IMR-90 (cell line): ENCODE measurements around the gene NXF3. TPM values are rescaled to one million over a fixed set of nuclear protein-coding genes. Genes with fewer than 3 reads are reported as not detected.

Experiments used
- ATAC-seq: fragments of 200-7000 bp; cut with Tn5 transposase; 2 replicates; pipeline ENCODE4 v1.9.1; 2020; ENCODE audit warnings: low read depth, mild to moderate bottlenecking, moderate library complexity
- BruUV-seq: library from RNA; stranded (reverse); fragments of 400-500 nt; replicated peaks from 2 replicates; lab custom pipeline; 2021; lab: Mats Ljungman, UMichigan
- CTCF ChIA-PET: fragments of 300-600 bp; formaldehyde crosslinking; extraction: SDS; loops from one replicate; lab custom pipeline; 2021; ENCODE audit warnings: antibody characterized with exemption; lab: Yijun Ruan, JAX
- POLR2A ChIA-PET: fragments of 300-600 bp; sonication (Branson Sonifier 250); formaldehyde crosslinking; loops from one replicate; lab custom pipeline; 2022; ENCODE audit warnings: antibody characterized with exemption; ENCODE audit not compliant: unreplicated experiment; lab: Charles Lee
- DNase-seq: peaks from one replicate; pipeline ENCODE4 v3.0.0; 2013
- H2AFZ ChIP-seq: replicated peaks from 2 replicates; pipeline ENCODE3; 2013; ENCODE audit warnings: low read length, mild to moderate bottlenecking; ENCODE audit not compliant: poor library complexity
- H2AK5ac ChIP-seq: 2 replicates; pipeline ENCODE4 v1.6.1; 2013; ENCODE audit warnings: low read depth, low read length, inconsistent platforms
- H2AK9ac ChIP-seq: replicated peaks from 2 replicates; pipeline ENCODE3; 2013; ENCODE audit warnings: mild to moderate bottlenecking, low read depth, low read length, moderate library complexity; ENCODE audit not compliant: poor library complexity
- H2BK120ac ChIP-seq: 2 replicates; pipeline ENCODE4 v1.6.1; 2013; ENCODE audit warnings: low read depth, low read length, inconsistent platforms
- H2BK15ac ChIP-seq: 3 replicates; pipeline ENCODE4 v1.6.1; 2013; ENCODE audit warnings: low read depth, low read length, inconsistent platforms
- H2BK20ac ChIP-seq: 2 replicates; pipeline ENCODE4 v1.6.1; 2013; ENCODE audit warnings: low read depth, mild to moderate bottlenecking, inconsistent platforms, low read length, moderate library complexity
- H2BK5ac ChIP-seq: 2 replicates; pipeline ENCODE4 v1.6.1; 2013; ENCODE audit warnings: mild to moderate bottlenecking, low read depth, low read length, inconsistent platforms; ENCODE audit not compliant: poor library complexity, severe bottlenecking
- H3K14ac ChIP-seq: replicated peaks from 2 replicates; pipeline ENCODE4 v1.6.1; 2013; ENCODE audit warnings: low read depth, low read length, inconsistent platforms
- H3K18ac ChIP-seq: 2 replicates; pipeline ENCODE4 v1.6.1; 2013; ENCODE audit warnings: low read depth, low read length, control low read depth
- H3K23ac ChIP-seq: 2 replicates; pipeline ENCODE4 v1.6.1; 2013; ENCODE audit warnings: low read depth, low read length, inconsistent platforms
- H3K27ac ChIP-seq: 2 replicates; pipeline ENCODE4 v1.5.1; 2013; ENCODE audit warnings: mild to moderate bottlenecking, control low read depth, low read length; ENCODE audit not compliant: insufficient read depth
- H3K27me3 ChIP-seq: 2 replicates; pipeline ENCODE4 v1.6.1; 2013; ENCODE audit warnings: low read length; ENCODE audit not compliant: control insufficient read depth, insufficient read depth
- H3K36me3 ChIP-seq: 2 replicates; pipeline ENCODE4 v1.6.1; 2013; ENCODE audit warnings: low read length, mixed read lengths; ENCODE audit not compliant: control insufficient read depth, insufficient read depth
- H3K4ac ChIP-seq: 2 replicates; pipeline ENCODE4 v1.6.1; 2013; ENCODE audit warnings: low read depth, low read length, inconsistent platforms
- H3K4me1 ChIP-seq: 2 replicates; pipeline ENCODE4 v1.6.1; 2013; ENCODE audit warnings: low read length, mixed read lengths; ENCODE audit not compliant: control insufficient read depth, insufficient read depth
- H3K4me2 ChIP-seq: 2 replicates; pipeline ENCODE4 v1.6.1; 2013; ENCODE audit warnings: low read depth, mild to moderate bottlenecking, control low read depth, low read length, moderate library complexity
- H3K4me3 ChIP-seq: 2 replicates; pipeline ENCODE4 v1.5.1; 2013; ENCODE audit warnings: low read depth, mild to moderate bottlenecking, control low read depth, low read length, moderate library complexity; ENCODE audit not compliant: insufficient read depth
- H3K56ac ChIP-seq: 2 replicates; pipeline ENCODE4 v1.6.1; 2013; ENCODE audit warnings: low read length, inconsistent platforms; ENCODE audit not compliant: insufficient read depth; ENCODE audit errors: extremely low read depth
- H3K79me1 ChIP-seq, 2 experiments: 2 replicates each; pipeline ENCODE4 v1.6.1; 2013; ENCODE audit warnings: low read length in 2 of 2, inconsistent platforms in 1 of 2, low read depth in 1 of 2
- H3K9ac ChIP-seq: 2 replicates; pipeline ENCODE4 v1.6.1; 2013; ENCODE audit warnings: low read depth, low read length, control low read depth
- H3K9me1 ChIP-seq: 2 replicates; pipeline ENCODE4 v1.6.1; 2013; ENCODE audit warnings: low read length, inconsistent platforms; ENCODE audit not compliant: insufficient read depth
- H3K9me3 ChIP-seq: 2 replicates; pipeline ENCODE4 v1.6.1; 2013; ENCODE audit warnings: low read length; ENCODE audit not compliant: control insufficient read depth, insufficient read depth
- H4K20me1 ChIP-seq: 2 replicates; pipeline ENCODE4 v1.6.1; 2013; ENCODE audit warnings: low read length, inconsistent platforms; ENCODE audit not compliant: insufficient read depth
- H4K5ac ChIP-seq: 2 replicates; pipeline ENCODE4 v1.6.1; 2013; ENCODE audit warnings: mild to moderate bottlenecking, low read depth, low read length, control low read depth
- H4K8ac ChIP-seq, 2 experiments: 2 replicates each; pipeline ENCODE4 v1.6.1; 2013; ENCODE audit warnings: low read depth in 2 of 2, low read length in 2 of 2, control low read depth in 1 of 2, inconsistent platforms in 1 of 2
- H4K91ac ChIP-seq: 2 replicates; pipeline ENCODE4 v1.6.1; 2013; ENCODE audit warnings: low read depth, low read length, inconsistent platforms; ENCODE audit not compliant: insufficient read depth
- BHLHE40 ChIP-seq: fragments of 150-350 bp; IDR thresholded peaks from 2 replicates; pipeline ENCODE4 v1.6.1; 2016; ENCODE audit warnings: mild to moderate bottlenecking, low read depth, low read length
- CEBPB ChIP-seq: IDR thresholded peaks from 2 replicates; pipeline ENCODE4 v1.6.1; 2012; ENCODE audit warnings: low read depth, low read length, improper control_type of control experiment
- CHD1 ChIP-seq: IDR thresholded peaks from 2 replicates; pipeline ENCODE4 v1.6.1; 2012; ENCODE audit warnings: low read depth, low read length, improper control_type of control experiment
- CTCF ChIP-seq: conservative IDR thresholded peaks from 2 replicates; pipeline ENCODE4 v1.5.1; 2012; ENCODE audit warnings: mild to moderate bottlenecking, low read depth, low read length, improper control_type of control experiment
- ELK1 ChIP-seq: fragments of 150-350 bp; IDR thresholded peaks from 2 replicates; pipeline ENCODE4 v1.6.1; 2016; ENCODE audit warnings: low read depth, mild to moderate bottlenecking, low read length, moderate library complexity, borderline replicate concordance
- FOS ChIP-seq: fragments of 150-350 bp; IDR thresholded peaks from 2 replicates; pipeline ENCODE4 v1.6.1; 2016; ENCODE audit warnings: low read depth, low read length
- MAFK ChIP-seq: IDR thresholded peaks from 2 replicates; pipeline ENCODE4 v1.6.1; 2012; ENCODE audit warnings: low read depth, low read length, improper control_type of control experiment
- MAZ ChIP-seq: IDR thresholded peaks from 2 replicates; pipeline ENCODE4 v1.6.1; 2012; ENCODE audit warnings: low read depth, mild to moderate bottlenecking, low read length, improper control_type of control experiment, moderate library complexity, borderline replicate concordance
- MXI1 ChIP-seq: IDR thresholded peaks from 2 replicates; pipeline ENCODE4 v1.6.1; 2012; ENCODE audit warnings: low read depth, mild to moderate bottlenecking, low read length, moderate library complexity, borderline replicate concordance
- NFE2L2 ChIP-seq: fragments of 150-350 bp; IDR thresholded peaks from 2 replicates; pipeline ENCODE4 v1.6.1; 2016; ENCODE audit warnings: low read depth, mild to moderate bottlenecking, low read length
- POLR2A ChIP-seq: IDR thresholded peaks from 2 replicates; pipeline ENCODE4 v1.6.1; 2012; ENCODE audit warnings: mild to moderate bottlenecking, low read depth, low read length
- RAD21 ChIP-seq: IDR thresholded peaks from 2 replicates; pipeline ENCODE4 v1.6.1; 2012; ENCODE audit warnings: low read length, improper control_type of control experiment
- RCOR1 ChIP-seq: IDR thresholded peaks from 2 replicates; pipeline ENCODE4 v1.6.1; 2012; ENCODE audit warnings: mild to moderate bottlenecking, low read length, improper control_type of control experiment; ENCODE audit not compliant: insufficient replicate concordance
- RFX5 ChIP-seq: IDR thresholded peaks from 2 replicates; pipeline ENCODE4 v1.8.0; 2012; ENCODE audit warnings: low read depth, mild to moderate bottlenecking, low read length, moderate library complexity
- SMC3 ChIP-seq: fragments of 150-350 bp; IDR thresholded peaks from 2 replicates; pipeline ENCODE4 v1.6.1; 2016; ENCODE audit warnings: low read depth, mild to moderate bottlenecking, antibody characterized with exemption, low read length, moderate library complexity
- WGBS, 2 experiments: methylation state at CpG; one replicate each; pipeline versions ENCODE4 v1.1.5 to v1.1.7; 2013; ENCODE audit warnings: missing lambda C conversion rate in 2 of 2; ENCODE audit not compliant: insufficient read length in 1 of 2; ENCODE audit errors: extremely low coverage in 2 of 2; 5-methylcytosine and 5-hydroxymethylcytosine counted together
- dilution Hi-C: fragments of 300-500 bp; cut with HindIII; formaldehyde crosslinking; loops from one replicate; pipeline ENCODE4 v1.14.3; 2018; ENCODE audit warnings: low sequenced_read_pairs; ENCODE audit not compliant: unreplicated experiment
- in situ Hi-C: fragments of 300-500 bp; cut with MboI; formaldehyde crosslinking; loops from 3 replicates; pipeline ENCODE4 v1.14.3; 2019; ENCODE audit warnings: low sequenced_read_pairs, inconsistent platforms, mixed read lengths
- intact Hi-C: fragments of 100-400 bp; cut with micrococcal nuclease; formaldehyde crosslinking; loops from 2 replicates; pipeline ENCODE4 v1.10.0; 2022
- polyA plus RNA-seq, 3 experiments: library from polyadenylated mRNA; depleted of rRNA; stranded (reverse); fragments of >200 nt; gene quantifications; 2 replicates each; pipeline ENCODE4 v1.2.3, GENCODE V29; 2012; ENCODE audit warnings: low replicate concordance in 1 of 3
- total RNA-seq: library from RNA; depleted of rRNA; stranded (reverse); fragments of >200 nt; gene quantifications from 2 replicates; pipeline ENCODE4 v1.2.3, GENCODE V29; 2012
- TF ChIP-seq, protein P1 (sequence below): fragments of 150-350 bp; IDR thresholded peaks from 2 replicates; pipeline ENCODE4 v1.6.1; 2017; ENCODE audit warnings: mild to moderate bottlenecking, antibody characterized with exemption, low read length, low read depth

The NXF3 gene
- total and polyA plus RNA-seq, 2 of the 4 experiments (the other 2 are of a cell fraction): not detected

GRCh38 chrX:103056902-103057301, 36.0 kb downstream of the NXF3 start:
- Histone ChIP-seq H3K23ac (no peak overlapping the region), H3K9me3 (no peaks in the 10 kb centered on the region), H3K4ac (no peak overlapping the region), H3K9ac (no peak overlapping the region), H3K4me2 (no peak overlapping the region), H4K5ac (no peak overlapping the region), H3K18ac (no peak overlapping the region), H2BK120ac (no peak overlapping the region), H3K36me3 (no peaks in the 10 kb centered on the region), H3K27ac (no peak overlapping the region), H2AK5ac (no peak overlapping the region), H2AK9ac (no peak overlapping the region), H2AFZ (no peak overlapping the region), H3K14ac (no peak overlapping the region), H3K9me1 (no peaks in the 10 kb centered on the region), H4K8ac (no peak overlapping the region), H2BK20ac (no peak overlapping the region), H4K20me1 (no peaks in the 10 kb centered on the region), H4K91ac (no peak overlapping the region), H3K79me1 (no peaks in the 10 kb centered on the region), H2BK5ac (no peak overlapping the region), H3K56ac (no peak overlapping the region), H3K4me3 (no peak overlapping the region), H3K27me3 (peaks cover 2% of the 10 kb centered on the region), H2BK15ac (no peak overlapping the region), H3K4me1 (no peaks in the 10 kb centered on the region)
- no TSS peak for BruUV-seq
- DNase-seq: no peak
- in situ Hi-C loops (no loop called here), dilution Hi-C loops (no loop called here), intact Hi-C loops (no loop called here)
- ATAC-seq: no peak
- 57 to 100% methylated on average over 1 of the region's 2 CpGs for WGBS, 2 experiments
- ChIA-PET POLR2A (no interaction called here), CTCF (no interaction called here)
- TF ChIP-seq SMC3: no peak
- no peak for TF ChIP-seq BHLHE40
- no peak for TF ChIP-seq ELK1
- TF ChIP-seq CTCF: no peak
- TF ChIP-seq CHD1: no peak
- no peak for TF ChIP-seq RCOR1
- TF ChIP-seq NFE2L2: no peak
- no peak for TF ChIP-seq CEBPB
- no peak for TF ChIP-seq MXI1
- TF ChIP-seq POLR2A: no peak
- TF ChIP-seq, protein P1, sequence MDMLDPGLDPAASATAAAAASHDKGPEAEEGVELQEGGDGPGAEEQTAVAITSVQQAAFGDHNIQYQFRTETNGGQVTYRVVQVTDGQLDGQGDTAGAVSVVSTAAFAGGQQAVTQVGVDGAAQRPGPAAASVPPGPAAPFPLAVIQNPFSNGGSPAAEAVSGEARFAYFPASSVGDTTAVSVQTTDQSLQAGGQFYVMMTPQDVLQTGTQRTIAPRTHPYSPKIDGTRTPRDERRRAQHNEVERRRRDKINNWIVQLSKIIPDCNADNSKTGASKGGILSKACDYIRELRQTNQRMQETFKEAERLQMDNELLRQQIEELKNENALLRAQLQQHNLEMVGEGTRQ: no peak
- no peak for TF ChIP-seq MAFK
- TF ChIP-seq MAZ: no peak
- no peak for TF ChIP-seq RAD21
- TF ChIP-seq RFX5: no peak
- TF ChIP-seq FOS: no peak
